Cortex of kidney (tissue), 1 donor: Measurements from ENCODE around the gene GPS1.

ENCODE experiments used
- DNase-seq: peaks from one replicate; lab custom pipeline; 2025; lab: John Stamatoyannopoulos, UW

GPS1 gene

GRCh38 chr17:82079001-82079677 is 27.4 kb downstream of the GPS1 start:
- no peak for DNase-seq

GRCh38 chr17:82080048-82080788 is 28.5 kb downstream of the GPS1 start:
- DNase-seq = no peak

GRCh38 chr17:82080789-82081464 is 29.2 kb downstream of the GPS1 start:
- DNase-seq = no peak

GRCh38 chr17:82081546-82081945 is 29.8 kb downstream of the GPS1 start:
- DNase-seq = no peak

GRCh38 chr17:82081966-82082365 is 30.3 kb downstream of the GPS1 start:
- DNase-seq = no peak

GRCh38 chr17:82082456-82082855 is 30.8 kb downstream of the GPS1 start:
- DNase-seq = no peak

GRCh38 chr17:82083009-82083408 is 31.3 kb downstream of the GPS1 start:
- DNase-seq = no peak

- DNase-seq = no peak
Observed at GRCh38 chr17:82083533-82084359, 32.0 kb downstream of the GPS1 start.

- DNase-seq = no peak
Observed at GRCh38 chr17:82084373-82085030, 32.8 kb downstream of the GPS1 start.

- DNase-seq = no peak
Observed at GRCh38 chr17:82085031-82085861, 33.5 kb downstream of the GPS1 start.

GRCh38 chr17:82085931-82086764 is 34.5 kb downstream of the GPS1 start:
- DNase-seq = no peak

- DNase-seq = no peak
Observed at GRCh38 chr17:82086941-82087906, 35.5 kb downstream of the GPS1 start.

- DNase-seq = no peak
Observed at GRCh38 chr17:82087961-82088837, 36.5 kb downstream of the GPS1 start.

GRCh38 chr17:82088838-82089722 is 37.4 kb downstream of the GPS1 start:
- no peak for DNase-seq

- DNase-seq = no peak
Observed at GRCh38 chr17:82089723-82090548, 38.2 kb downstream of the GPS1 start.
